ENCODE measurements around the gene NDUFB3.

DNA sequence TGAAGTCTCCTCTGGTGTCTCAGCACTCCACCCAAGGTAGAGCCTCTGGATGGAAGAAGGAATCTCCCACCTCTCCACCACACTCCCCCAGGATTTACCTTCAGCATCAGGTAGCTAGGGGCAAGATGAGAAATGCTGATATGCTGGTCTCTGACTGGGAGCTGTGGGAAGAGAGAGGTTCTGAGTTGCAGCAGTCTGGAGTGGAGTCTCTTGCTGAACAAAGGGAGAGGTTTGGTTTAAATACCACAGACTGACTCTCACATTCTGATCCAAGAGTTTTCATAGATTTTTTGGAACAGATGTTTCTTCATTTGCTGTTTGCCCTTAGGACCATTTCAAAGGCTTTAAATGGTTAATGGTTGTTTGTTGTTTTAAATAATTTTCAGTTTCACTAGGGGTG is 43.0 kb downstream of the NDUFB3 start:
- TF ChIP-seq PATZ1 (CRISPR knock-in tag; IDR thresholded peaks at IDR 0.05; ENCODE audit: borderline replicate concordance) = no peak
- TF ChIP-seq ARNTL (CRISPR knock-in tag; IDR thresholded peaks at IDR 0.05; ENCODE audit: borderline replicate concordance, low read depth) = no peak
- no peak for TF ChIP-seq PPARA (CRISPR knock-in tag; IDR thresholded peaks at IDR 0.05; ENCODE audit: borderline replicate concordance)
